GM10248 (cell line): Measurements from ENCODE around the gene ARHGEF33.

Experiments
- CTCF ChIA-PET: fragments of 300-600 bp; sonication (Branson Sonifier 250); formaldehyde crosslinking; extraction: SDS; loops from one replicate; lab custom pipeline; 2021; ENCODE audit warnings: antibody characterized with exemption; lab: Yijun Ruan, JAX
- POLR2A ChIA-PET: fragments of 350-650 bp; sonication (Branson Sonifier 250); formaldehyde crosslinking; extraction: SDS; loops from one replicate; lab custom pipeline; 2020; ENCODE audit warnings: antibody characterized with exemption; lab: Yijun Ruan, JAX
- DNase-seq: peaks from one replicate; pipeline ENCODE4 v3.0.0; 2012; ENCODE audit errors: extremely low spot score
- CTCF ChIP-seq: IDR thresholded peaks from 2 replicates; pipeline ENCODE4 v1.5.1; 2012; ENCODE audit warnings: mild to moderate bottlenecking, low read depth; ENCODE audit errors: extremely low read depth, missing control alignments, control extremely low read depth

Gene ARHGEF33

GRCh38 chr2:38945911-38946310 lies 56.2 kb downstream of the ARHGEF33 start:
- TF ChIP-seq CTCF: no peak
- ChIA-PET CTCF (interaction anchor here (1.0 to 9.5 kb wide), 15 partner anchors 8 to 285 kb away, joined by 3 to 238 read pairs (median 12); no protein-coding TSS in a partner anchor), POLR2A (no interaction called here)
- DNase-seq: no peak

- ChIA-PET CTCF (interaction anchor here (0.6 to 9.5 kb wide), 46 partner anchors 9 to 838 kb away, joined by 3 to 238 read pairs (median 5); partner anchors contain the start of genes DHX57 and MORN2), POLR2A (interaction anchor here (1.1 kb wide), 1 partner anchor 196 kb away, joined by 3 read pairs; the partner anchor contains the start of gene SRSF7)
- peak; percentile 75 for DNase-seq
- peak; percentile 75 for TF ChIP-seq CTCF
Observed at GRCh38 chr2:38947241-38948239, 57.9 kb downstream of the ARHGEF33 start.

- CTCF ChIA-PET: interaction anchor here (1.2 to 9.5 kb wide), 28 partner anchors 8 to 284 kb away, joined by 3 to 238 read pairs (median 8); no protein-coding TSS in a partner anchor
Observed at GRCh38 chr2:38948387-38948882, 58.8 kb downstream of the ARHGEF33 start.

GRCh38 chr2:38948995-38949394 lies 59.3 kb downstream of the ARHGEF33 start:
- ChIA-PET CTCF (interaction anchor here (0.8 to 9.5 kb wide), 5 partner anchors 11 to 279 kb away, joined by 3 to 238 read pairs (median 18); no protein-coding TSS in a partner anchor), POLR2A (no interaction called here)

More at GRCh38 chr2:38948387-38948882, 58.8 kb downstream of the ARHGEF33 start:
- POLR2A ChIA-PET: interaction anchor here (1.1 kb wide), 1 partner anchor 197 kb away, joined by 3 read pairs; the partner anchor contains the start of gene SRSF7
- no peak for DNase-seq
- TF ChIP-seq CTCF: no peak

GRCh38 chr2:38951766-38952165 lies 62.1 kb downstream of the ARHGEF33 start:
- DNase-seq: no peak
- POLR2A ChIA-PET: no interaction called here
- CTCF ChIA-PET: interaction anchor here (1.3 to 9.5 kb wide), 2 partner anchors 107 to 276 kb away, joined by 3 to 238 read pairs; no protein-coding TSS in a partner anchor
- TF ChIP-seq CTCF: no peak

More at GRCh38 chr2:38948995-38949394, 59.3 kb downstream of the ARHGEF33 start:
- DNase-seq: no peak
- no peak for TF ChIP-seq CTCF

GRCh38 chr2:38957972-38958371 lies 68.3 kb downstream of the ARHGEF33 start:
- CTCF ChIA-PET: interaction anchor here (2.4 kb wide), 1 partner anchor 11 kb away, joined by 16 read pairs; no protein-coding TSS in a partner anchor
- POLR2A ChIA-PET: no interaction called here
- DNase-seq: no peak
- no peak for TF ChIP-seq CTCF
